Measurements from ENCODE around the gene WWOX. TPM values are rescaled to one million over a fixed set of nuclear protein-coding genes. Genes with fewer than 3 reads are reported as not detected.

Gene WWOX
- total and polyA plus RNA-seq, 2 donors (not counting 3 experiments of a cell fraction or from before 2014, with no cell fraction given): 6.2 to 12.5 TPM

DNA sequence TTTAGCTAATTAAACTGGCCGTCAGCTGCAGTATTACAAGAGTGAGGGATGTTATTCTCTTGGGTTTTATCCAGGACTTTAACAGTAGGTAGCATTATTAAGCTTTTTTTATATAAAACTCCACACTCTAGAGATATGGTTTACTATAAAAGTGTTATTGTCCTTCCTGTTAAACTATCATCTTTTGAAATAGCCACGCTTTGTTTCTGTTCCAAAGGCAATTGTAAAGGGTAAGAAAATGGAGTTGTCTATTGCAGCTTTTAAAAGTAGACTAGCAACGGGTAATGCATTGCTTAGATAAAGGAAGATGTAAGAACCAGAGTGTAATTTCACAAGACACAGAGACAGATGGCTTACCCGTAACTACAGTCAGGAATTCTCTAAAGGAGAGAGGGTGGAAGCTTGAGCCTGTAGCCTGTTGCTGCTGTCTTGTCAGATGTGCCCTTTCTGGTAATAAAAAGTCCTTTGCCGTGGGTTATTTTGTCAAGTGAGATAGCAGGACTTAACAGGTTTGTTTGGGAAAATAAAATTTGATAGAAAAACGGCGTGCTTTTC, 56.4 kb downstream of the WWOX start:
- no peak for TF ChIP-seq GATA2 (IDR thresholded peaks at IDR 0.05; ENCODE audit: insufficient read depth, insufficient read length, low read depth, low read length)
- TF ChIP-seq, protein P1, sequence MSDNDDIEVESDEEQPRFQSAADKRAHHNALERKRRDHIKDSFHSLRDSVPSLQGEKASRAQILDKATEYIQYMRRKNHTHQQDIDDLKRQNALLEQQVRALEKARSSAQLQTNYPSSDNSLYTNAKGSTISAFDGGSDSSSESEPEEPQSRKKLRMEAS (IDR thresholded peaks at IDR 0.05; ENCODE audit: insufficient read depth, insufficient read length): no peak
- TF ChIP-seq, protein P2, sequence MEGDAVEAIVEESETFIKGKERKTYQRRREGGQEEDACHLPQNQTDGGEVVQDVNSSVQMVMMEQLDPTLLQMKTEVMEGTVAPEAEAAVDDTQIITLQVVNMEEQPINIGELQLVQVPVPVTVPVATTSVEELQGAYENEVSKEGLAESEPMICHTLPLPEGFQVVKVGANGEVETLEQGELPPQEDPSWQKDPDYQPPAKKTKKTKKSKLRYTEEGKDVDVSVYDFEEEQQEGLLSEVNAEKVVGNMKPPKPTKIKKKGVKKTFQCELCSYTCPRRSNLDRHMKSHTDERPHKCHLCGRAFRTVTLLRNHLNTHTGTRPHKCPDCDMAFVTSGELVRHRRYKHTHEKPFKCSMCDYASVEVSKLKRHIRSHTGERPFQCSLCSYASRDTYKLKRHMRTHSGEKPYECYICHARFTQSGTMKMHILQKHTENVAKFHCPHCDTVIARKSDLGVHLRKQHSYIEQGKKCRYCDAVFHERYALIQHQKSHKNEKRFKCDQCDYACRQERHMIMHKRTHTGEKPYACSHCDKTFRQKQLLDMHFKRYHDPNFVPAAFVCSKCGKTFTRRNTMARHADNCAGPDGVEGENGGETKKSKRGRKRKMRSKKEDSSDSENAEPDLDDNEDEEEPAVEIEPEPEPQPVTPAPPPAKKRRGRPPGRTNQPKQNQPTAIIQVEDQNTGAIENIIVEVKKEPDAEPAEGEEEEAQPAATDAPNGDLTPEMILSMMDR (IDR thresholded peaks at IDR 0.05; ENCODE audit: extremely low read depth in 1 of 2, insufficient read depth in 1 of 2, low read depth in 1 of 2, low read length in 2 of 2): no peak
- no peak for TF ChIP-seq FOS (IDR thresholded peaks at IDR 0.05; ENCODE audit: borderline replicate concordance, insufficient read depth, low read length)
- TF ChIP-seq POLR2AphosphoS5 (IDR thresholded peaks at IDR 0.05; ENCODE audit: insufficient read depth, low read depth, low read length): no peak
- TF ChIP-seq MYC (IDR thresholded peaks at IDR 0.05; ENCODE audit: low read depth, low read length): no peak
- TF ChIP-seq POLR2A (IDR thresholded peaks at IDR 0.05; ENCODE audit: low read depth, low read length): no peak
- TF ChIP-seq EZH2 (IDR thresholded peaks at IDR 0.05; ENCODE audit: borderline replicate concordance, low read depth, low read length, severe bottlenecking): no peak
- no peak for TF ChIP-seq JUN (IDR thresholded peaks at IDR 0.05; ENCODE audit: borderline replicate concordance, insufficient read depth, insufficient read length, low read depth)
- ChIA-PET POLR2A (no interaction called here), CTCF (interaction anchor here (1.1 to 1.2 kb wide), 2 partner anchors 13 to 32 kb away, joined by 3 read pairs; no protein-coding TSS in a partner anchor)
- dilution Hi-C loops (cut with MboI; ENCODE audit: extremely low pct_ligation_motif_present, low sequenced_read_pairs) (no loop called here), intact Hi-C loops (cut with micrococcal nuclease) (no loop called here)
- Histone ChIP-seq H3K79me2 (ENCODE audit: control insufficient read depth, insufficient read depth, low read length) (no peaks in the 10 kb centered on the region), H3K9me1 (replicated peaks; ENCODE audit: control insufficient read depth, extremely low read depth, insufficient read depth, low read length) (no peaks in the 10 kb centered on the region), H3K27me3 (ENCODE audit: control insufficient read depth in 2 of 2, insufficient read depth in 2 of 2, low read length in 2 of 2) (peaks cover 0 to 2% of the 10 kb centered on the region in 2 experiments), H3K4me1 (ENCODE audit: control insufficient read depth, extremely low read depth, insufficient read depth, low read length) (no peaks in the 10 kb centered on the region), H3K9me3 (replicated peaks; ENCODE audit: control insufficient read depth, insufficient read depth, low read length) (no peaks in the 10 kb centered on the region), H4K20me1 (replicated peaks; ENCODE audit: control insufficient read depth, extremely low read depth, insufficient read depth, low read length) (no peaks in the 10 kb centered on the region), H3K4me3 (replicated peaks in 1 of 3; ENCODE audit: insufficient read depth in 1 of 3, low read depth in 1 of 3, low read length in 3 of 3) (no peak overlapping the region), H3K27ac (ENCODE audit: insufficient read depth, low read depth, low read length) (no peak overlapping the region), H3K4me2 (ENCODE audit: insufficient read depth, low read length) (no peak overlapping the region), H2AFZ (ENCODE audit: low read depth, low read length) (no peak overlapping the region), H3K36me3 (ENCODE audit: control insufficient read depth in 2 of 2, extremely low read depth in 1 of 2, insufficient read depth in 2 of 2, low read length in 2 of 2) (no peaks in the 10 kb centered on the region), H3K9ac (replicated peaks; ENCODE audit: extremely low read depth, insufficient read depth, low read length) (no peak overlapping the region)
- FAIRE-seq: no peak
- no peak for DNase-seq (ENCODE audit: low read depth, low spot score)
- no TSS peak for BruUV-seq (replicated peaks)
